Nephron (organoid): ENCODE results near the gene ADAR.

ENCODE experiments used
- H3K27ac Mint-ChIP-seq, 3 experiments: 2 replicates each; pipeline ENCODE4 v1.8.0; 2020; ENCODE audit warnings: mixed read lengths in 3 of 3, mild to moderate bottlenecking in 2 of 3, moderate library complexity in 1 of 3
- H3K27me3 Mint-ChIP-seq: 2 replicates; pipeline ENCODE4 v1.8.0; 2021; ENCODE audit warnings: low read depth, mild to moderate bottlenecking, moderate library complexity, mixed read lengths
- H3K36me3 Mint-ChIP-seq: 2 replicates; pipeline ENCODE4 v1.8.0; 2020; ENCODE audit warnings: low read depth, mixed read lengths
- H3K4me1 Mint-ChIP-seq: 2 replicates; pipeline ENCODE4 v1.8.0; 2020; ENCODE audit warnings: mixed read lengths
- H3K4me3 Mint-ChIP-seq, 3 experiments: 2 replicates each; pipeline ENCODE4 v1.8.0; 2020; ENCODE audit warnings: mild to moderate bottlenecking in 3 of 3, mixed read lengths in 3 of 3, moderate library complexity in 2 of 3
- H3K9me3 Mint-ChIP-seq: 2 replicates; pipeline ENCODE4 v1.8.0; 2020; ENCODE audit warnings: mixed read lengths
- CTCF ChIP-seq, 3 experiments: fragments of 200-600 bp; sonication (generic); IDR thresholded peaks; one replicate each; pipeline ENCODE4 v1.5.0; 2021; ENCODE audit warnings: antibody characterized with exemption in 3 of 3; ENCODE audit not compliant: unreplicated experiment in 3 of 3

The ADAR gene

DNA sequence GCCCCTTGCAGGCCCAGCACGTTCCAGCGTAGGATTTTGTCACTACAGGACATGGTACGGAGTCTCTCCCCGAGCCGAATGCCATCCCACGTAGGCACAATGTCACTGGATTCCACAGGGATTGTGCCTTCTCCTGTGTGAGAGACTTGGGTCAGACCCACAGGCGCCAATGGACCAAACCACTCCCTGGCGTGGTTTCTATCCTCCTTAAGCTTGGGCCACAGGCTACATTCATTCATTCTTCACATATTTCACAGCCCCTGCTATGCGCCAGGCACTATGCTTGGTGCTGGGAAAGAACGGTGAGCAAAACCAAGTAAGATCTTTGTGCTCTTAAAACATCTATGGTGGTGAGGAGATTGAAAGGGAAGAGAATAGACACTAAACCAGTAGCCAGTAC is 21.8 kb downstream of the ADAR start:
- Mint-ChIP-seq H3K4me1 (peaks cover 18% of the 10 kb centered on the region), H3K9me3 (no peaks in the 10 kb centered on the region), H3K27ac (no peak overlapping the region), H3K27me3 (no peaks in the 10 kb centered on the region), H3K4me3 (no peak overlapping the region), H3K36me3 (peaks cover 88% of the 10 kb centered on the region)
- TF ChIP-seq CTCF (IDR thresholded peaks at IDR 0.05; ENCODE audit: unreplicated experiment in 3 of 3) = no peak

DNA sequence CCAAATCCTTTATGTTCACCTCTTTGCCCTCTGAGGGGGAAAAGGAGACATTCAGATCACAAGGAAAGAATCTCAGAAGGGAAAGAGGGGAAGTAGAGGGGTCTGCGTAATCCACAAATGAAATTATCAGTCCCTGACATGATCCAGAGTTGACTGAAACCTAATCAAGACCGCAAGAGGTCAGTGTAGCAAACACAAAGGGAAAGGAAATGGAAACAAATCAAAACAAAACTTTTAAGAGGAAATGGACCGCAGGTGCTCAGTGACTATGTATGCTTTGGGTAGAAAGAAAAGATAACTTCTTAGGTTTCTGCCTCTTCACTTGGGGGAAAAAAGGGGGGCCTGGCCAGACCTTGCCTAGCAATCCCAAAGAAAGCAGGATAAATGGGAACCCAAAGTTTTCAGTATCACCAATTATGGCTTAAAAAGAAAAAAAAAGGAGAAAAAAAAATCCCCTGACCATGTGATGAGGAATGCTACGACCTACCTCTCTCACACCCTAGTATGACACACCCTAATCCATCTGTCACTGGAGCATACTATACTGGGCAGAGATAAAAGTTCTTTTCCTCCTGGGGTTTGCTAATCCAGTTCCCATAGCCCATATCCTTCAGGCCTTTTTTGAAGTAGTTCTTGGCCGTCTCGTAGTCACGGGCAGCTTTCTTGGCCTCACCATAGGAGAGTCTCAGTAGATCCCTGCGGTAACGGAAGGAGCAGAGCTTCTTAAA is 23.6 kb downstream of the ADAR start:
- H3K27ac Mint-ChIP-seq = peak overlapping the region in 2 of 3 experiments; percentile 62 to 75
- H3K36me3 Mint-ChIP-seq = peaks cover 84% of the 10 kb centered on the region
- H3K4me3 Mint-ChIP-seq = no peak overlapping the region
- no peaks in the 10 kb centered on the region for H3K27me3 Mint-ChIP-seq
- peaks cover 21% of the 10 kb centered on the region for H3K4me1 Mint-ChIP-seq
- no peaks in the 10 kb centered on the region for H3K9me3 Mint-ChIP-seq
- no peak for TF ChIP-seq CTCF (IDR thresholded peaks at IDR 0.05; ENCODE audit: unreplicated experiment in 3 of 3)

DNA sequence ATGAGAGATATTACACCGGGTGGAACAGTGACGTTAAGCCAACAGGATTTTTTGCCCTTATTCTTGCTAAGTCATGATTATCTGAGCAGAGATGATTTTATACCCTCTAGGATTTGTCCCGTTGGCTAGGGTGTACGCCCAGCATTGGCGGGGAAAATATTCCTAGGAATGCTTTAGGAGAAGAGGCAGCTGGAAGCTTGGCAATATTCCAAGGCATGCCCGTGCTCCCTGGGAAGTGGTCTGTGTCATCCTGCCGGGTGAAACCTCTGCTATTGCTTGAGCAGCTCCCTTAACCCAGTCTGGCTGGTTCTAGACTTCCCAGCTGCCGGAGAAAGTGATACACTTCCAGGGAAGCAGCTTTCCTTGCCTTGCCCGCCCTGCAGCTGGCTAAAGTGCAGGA is 24.2 kb downstream of the ADAR start:
- no peak for TF ChIP-seq CTCF (IDR thresholded peaks at IDR 0.05; ENCODE audit: unreplicated experiment in 3 of 3)
- H3K4me3 Mint-ChIP-seq = no peak overlapping the region

DNA sequence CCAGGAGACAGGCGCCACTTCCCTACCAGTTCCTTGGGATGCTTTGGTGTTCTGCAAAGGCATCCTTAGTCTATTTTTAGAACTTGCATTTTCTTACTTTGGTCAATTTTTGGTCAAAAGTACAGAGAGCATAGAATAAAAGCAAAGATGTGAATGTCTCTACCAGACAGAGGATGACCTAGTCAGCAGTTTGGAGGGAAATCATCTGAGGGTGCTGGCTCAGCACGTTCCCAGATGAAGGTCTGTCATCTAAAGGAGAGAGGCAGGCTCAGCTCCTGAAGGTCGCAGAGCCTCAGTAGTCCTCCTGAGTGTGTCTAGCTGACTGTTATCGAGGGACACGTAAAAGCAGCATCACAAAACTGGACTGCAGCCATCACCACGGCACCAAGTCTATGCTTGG is 25.1 kb downstream of the ADAR start:
- no peaks in the 10 kb centered on the region for H3K27me3 Mint-ChIP-seq
- H3K9me3 Mint-ChIP-seq = no peaks in the 10 kb centered on the region
- H3K36me3 Mint-ChIP-seq = peaks cover 80% of the 10 kb centered on the region
- H3K4me1 Mint-ChIP-seq = peaks cover 37% of the 10 kb centered on the region
- H3K27ac Mint-ChIP-seq = peak overlapping the region in 1 of 3 experiments; percentile 75
- no peak overlapping the region for H3K4me3 Mint-ChIP-seq
- no peak for TF ChIP-seq CTCF (IDR thresholded peaks at IDR 0.05; ENCODE audit: unreplicated experiment in 3 of 3)

More for the DNA sequence above, 24.2 kb downstream of the ADAR start:
- Mint-ChIP-seq H3K36me3 (peaks cover 84% of the 10 kb centered on the region), H3K4me1 (peaks cover 28% of the 10 kb centered on the region), H3K27ac (peak overlapping the region in 2 of 3 experiments; percentile 62 to 75), H3K9me3 (no peaks in the 10 kb centered on the region), H3K27me3 (no peaks in the 10 kb centered on the region)

DNA sequence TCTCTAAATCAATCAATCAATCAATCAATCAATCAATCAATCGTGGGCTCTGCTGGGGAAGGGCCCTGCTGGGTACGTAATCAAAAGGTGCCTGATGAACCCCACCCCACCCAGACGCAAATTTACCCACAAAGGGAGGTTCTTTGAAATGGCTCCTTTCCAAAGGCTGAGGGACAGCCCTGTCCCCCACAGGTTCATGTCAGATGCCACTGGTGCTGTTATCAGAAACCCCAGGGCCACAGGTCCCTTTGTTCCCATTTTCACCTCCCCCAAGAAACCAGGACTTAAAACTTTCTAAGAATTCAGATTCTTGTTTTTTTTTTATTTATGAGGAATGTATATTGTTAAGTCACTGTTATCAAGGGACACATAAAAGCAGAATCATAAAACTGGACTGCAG is 26.2 kb downstream of the ADAR start:
- no peak for TF ChIP-seq CTCF (IDR thresholded peaks at IDR 0.05; ENCODE audit: unreplicated experiment in 3 of 3)
- peaks cover 69% of the 10 kb centered on the region for H3K36me3 Mint-ChIP-seq
- H3K27ac Mint-ChIP-seq = no peak overlapping the region
- H3K4me3 Mint-ChIP-seq = no peak overlapping the region
- H3K4me1 Mint-ChIP-seq = peaks cover 39% of the 10 kb centered on the region
- no peaks in the 10 kb centered on the region for H3K9me3 Mint-ChIP-seq
- H3K27me3 Mint-ChIP-seq = no peaks in the 10 kb centered on the region

DNA sequence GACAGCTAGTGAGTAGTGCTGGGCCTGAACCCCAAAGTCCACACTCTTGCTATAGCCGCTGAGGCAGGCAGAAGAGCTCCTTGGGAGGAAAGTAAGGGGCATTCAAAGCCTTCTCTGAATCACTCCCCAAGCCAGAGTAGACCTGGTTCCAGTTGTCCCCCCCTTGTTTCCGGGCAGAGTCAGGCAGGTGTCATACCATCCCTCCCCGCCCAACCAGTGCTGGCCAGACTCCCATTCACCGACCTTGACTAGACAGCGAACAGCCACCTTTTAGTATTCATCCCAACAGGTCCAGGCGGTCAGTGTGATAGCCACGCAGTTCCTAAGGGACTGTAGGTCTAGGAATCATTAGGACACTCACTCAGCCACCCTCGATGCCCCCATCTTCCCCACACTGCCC is 28.6 kb downstream of the ADAR start:
- TF ChIP-seq CTCF (IDR thresholded peaks at IDR 0.05; ENCODE audit: unreplicated experiment in 3 of 3) = no peak
- peaks cover 50% of the 10 kb centered on the region for H3K4me1 Mint-ChIP-seq
- H3K27me3 Mint-ChIP-seq = peaks cover 8% of the 10 kb centered on the region

More for the DNA sequence above, 28.6 kb downstream of the ADAR start:
- Mint-ChIP-seq H3K4me3 (no peak overlapping the region), H3K36me3 (peaks cover 45% of the 10 kb centered on the region), H3K27ac (peak overlapping the region in 1 of 3 experiments; percentile 21), H3K9me3 (no peaks in the 10 kb centered on the region)
